Ureter (tissue), 1 donor: Measurements from ENCODE around the gene PEPD. TPM values are rescaled to one million over a fixed set of nuclear protein-coding genes. Genes with fewer than 3 reads are reported as not detected.
A peak's percentile ranks its signal among the peaks of the same experiment; 100 is the strongest.

ENCODE experiments used
- DNase-seq: peaks from one replicate; pipeline ENCODE4 v3.0.0-alpha.2; 2020; ENCODE audit warnings: low spot score
- total RNA-seq: library from RNA; stranded (reverse); gene quantifications from one replicate; pipeline ENCODE4 v1.2.4, GENCODE V29; 2023
- donor health status: DM: yes; HTN: yes; CAD: no.

The PEPD gene
- total RNA-seq, 1 donor from 2014 or later = 86.6 TPM

DNA sequence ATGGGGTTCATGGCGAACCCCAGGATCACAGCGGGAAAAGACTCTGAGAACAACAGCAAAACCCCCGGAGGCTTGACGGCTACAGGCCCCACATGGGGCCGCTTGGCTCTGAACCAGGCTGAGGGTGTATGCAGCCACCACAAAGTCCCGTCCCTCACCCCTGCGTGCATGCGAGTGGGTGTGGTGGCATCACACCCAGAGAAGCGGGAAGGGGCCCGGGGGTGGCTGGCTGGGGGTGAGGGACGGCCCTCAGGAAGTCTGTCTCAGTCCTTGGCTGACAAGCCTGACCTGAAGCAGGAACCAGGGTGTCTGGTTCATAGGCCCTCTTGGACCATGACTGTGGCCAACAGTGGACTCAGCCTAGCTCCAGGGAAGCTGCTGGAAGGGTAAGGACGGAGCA is 113.9 kb downstream of the PEPD start:
- no peak for DNase-seq

DNA sequence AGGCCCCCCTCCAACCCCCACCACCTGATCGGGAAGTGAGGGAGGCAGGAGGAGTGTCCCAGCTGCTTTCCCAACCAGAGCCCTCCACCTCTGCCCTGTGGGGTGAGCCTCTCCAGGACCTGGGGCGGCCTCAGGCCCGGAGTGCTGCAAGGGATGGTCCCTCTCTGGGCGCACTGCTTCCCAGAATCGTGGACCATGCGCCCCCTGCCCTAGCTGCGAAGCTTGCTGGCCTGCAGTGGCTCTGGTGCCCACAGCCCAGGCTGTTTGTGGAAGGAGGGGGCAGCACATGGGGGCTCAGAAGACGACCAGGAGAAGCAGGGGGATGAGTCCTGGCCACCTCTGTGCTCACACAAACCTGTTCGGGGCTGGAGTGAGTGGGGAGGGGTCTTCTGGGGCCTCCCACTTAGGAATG is 114.4 kb downstream of the PEPD start:
- DNase-seq = no peak

GRCh38 chr19:33406521-33407139 is 115.0 kb downstream of the PEPD start:
- DNase-seq = peak; percentile 80

DNA sequence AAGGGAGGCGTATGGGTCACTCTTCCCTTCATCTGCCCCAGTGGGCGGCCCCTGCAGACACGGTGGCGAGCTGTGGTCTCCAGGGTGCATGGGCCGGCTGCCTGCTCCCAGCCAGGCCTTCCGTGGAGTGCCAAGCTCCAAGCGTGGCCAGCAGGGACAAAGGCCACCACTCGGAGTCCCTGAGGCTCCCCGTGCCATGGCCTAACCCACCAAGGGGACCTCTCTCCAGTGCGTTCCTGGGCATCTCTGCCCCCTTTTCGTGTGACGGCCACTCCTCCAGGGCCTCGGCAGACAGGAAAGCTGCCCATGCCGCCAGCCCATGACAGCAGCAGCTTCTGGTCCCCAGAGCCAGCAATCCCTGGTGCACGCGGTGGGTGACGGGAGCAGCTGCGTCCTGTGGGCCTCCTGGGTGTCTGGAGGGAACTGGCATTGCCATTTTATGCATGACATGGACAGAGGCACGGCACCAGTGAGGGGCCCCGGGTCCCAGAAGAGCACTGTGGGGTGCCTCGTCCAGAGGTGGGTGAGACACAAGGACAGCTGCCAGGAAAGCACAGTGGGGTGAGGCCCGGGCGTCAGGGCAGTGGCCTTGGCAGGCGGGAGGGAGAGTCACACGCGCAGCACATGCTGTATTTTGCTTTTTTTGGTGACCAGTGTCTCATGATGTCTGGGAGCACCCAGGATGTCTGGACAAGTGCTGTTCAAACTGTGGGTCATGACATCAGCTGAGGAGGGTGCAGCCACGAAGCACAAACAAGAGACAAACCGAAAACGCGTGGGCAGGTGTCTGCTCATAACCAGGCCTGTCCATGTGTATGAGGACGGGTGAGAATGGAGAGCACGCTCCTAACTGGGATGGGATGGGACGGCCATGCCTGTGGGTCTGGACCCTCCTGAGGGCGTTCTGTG is 115.8 kb downstream of the PEPD start:
- DNase-seq = no peak

GRCh38 chr19:33405254-33405552 is 116.4 kb downstream of the PEPD start:
- no peak for DNase-seq

DNA sequence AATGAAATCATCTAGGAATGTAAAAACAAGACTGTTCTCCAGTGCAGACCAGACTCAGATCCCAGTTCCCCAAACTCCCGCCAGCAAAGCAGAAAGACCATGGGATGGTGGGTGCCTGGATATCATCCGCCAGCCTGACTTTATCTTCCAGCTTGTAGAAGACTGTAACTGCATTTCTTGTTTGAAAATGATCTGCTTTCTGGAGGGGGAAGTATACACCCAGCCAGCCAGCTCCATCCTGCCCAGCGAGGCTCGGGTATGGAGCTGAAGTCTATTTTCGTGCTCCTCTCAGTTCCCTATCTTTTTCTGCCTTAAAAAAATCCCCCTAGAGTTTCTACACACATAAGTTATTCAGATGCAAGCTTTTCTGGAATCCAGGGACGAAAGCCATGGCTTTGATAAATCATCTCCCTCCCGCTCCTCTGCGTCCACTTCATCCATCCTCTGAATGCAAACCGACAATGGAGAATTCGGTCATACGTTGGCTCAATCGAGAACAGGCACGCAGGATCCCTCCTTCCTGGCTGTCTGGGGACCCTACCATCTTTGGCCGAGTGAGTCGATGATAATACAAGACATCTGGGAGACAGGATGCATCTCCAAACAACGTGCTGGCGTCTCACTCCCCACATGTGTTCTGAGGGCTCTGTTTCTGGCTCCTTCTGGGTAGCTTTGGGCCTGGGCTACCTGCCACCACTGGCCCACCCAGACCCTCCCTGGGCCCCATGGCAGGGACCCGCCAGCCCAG is 116.9 kb downstream of the PEPD start:
- DNase-seq = no peak

DNA sequence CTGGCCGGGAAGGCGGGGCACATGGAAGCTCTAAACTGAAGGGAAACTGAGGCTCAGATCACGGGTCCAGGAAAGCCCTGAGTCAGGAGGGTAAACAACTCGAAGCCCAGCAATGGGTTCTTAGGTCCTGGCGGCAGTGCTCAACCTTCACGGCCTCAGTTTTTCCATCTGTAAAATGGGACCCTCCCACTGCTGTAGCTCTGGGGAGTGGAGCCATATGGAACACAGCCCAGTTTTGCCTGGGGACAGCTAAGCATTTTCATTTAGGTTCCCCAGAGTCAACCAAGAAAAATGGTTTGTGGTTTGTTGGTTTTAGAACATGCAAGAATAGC is 117.7 kb downstream of the PEPD start:
- no peak for DNase-seq

GRCh38 chr19:33403221-33403972 is 118.2 kb downstream of the PEPD start:
- no peak for DNase-seq

DNA sequence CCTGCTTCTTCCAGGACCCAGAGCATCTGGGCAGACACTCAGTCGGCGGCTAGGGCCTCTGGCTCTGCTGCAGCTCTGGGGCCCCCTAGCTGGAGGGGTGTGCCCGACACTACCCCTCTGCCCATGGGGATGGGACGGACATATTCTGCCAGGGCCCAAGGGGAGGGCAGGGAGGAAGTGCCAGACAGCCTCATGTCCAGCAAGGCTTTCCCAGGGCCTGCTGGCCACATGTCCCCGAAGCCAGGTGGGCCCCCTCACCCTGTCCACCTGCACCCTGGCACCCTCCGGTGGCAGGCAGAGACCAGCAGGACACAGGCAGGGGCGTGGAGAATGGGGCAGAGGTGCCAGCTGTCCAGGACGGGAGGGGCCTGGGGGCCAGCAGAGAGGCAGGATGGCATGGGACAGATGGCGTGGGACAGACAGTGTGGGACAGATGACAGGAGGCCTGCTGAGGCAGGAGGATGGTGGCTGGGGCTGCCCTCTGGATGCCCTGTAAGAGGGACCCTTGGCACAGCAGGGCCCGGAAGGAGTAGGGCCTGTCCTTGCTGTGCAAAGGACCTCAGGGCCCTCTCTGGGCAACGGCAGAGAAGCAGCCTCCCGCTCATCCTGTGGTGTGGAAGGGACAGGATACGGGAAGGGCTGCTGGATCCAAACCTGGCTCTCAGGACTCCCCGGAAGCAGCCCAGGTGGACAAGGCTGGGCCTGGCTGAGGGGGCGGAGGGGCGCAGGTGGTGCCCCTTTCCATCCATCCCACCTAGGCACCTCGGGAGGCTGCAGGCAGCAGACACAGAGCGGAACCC is 119.0 kb downstream of the PEPD start:
- no peak for DNase-seq

DNA sequence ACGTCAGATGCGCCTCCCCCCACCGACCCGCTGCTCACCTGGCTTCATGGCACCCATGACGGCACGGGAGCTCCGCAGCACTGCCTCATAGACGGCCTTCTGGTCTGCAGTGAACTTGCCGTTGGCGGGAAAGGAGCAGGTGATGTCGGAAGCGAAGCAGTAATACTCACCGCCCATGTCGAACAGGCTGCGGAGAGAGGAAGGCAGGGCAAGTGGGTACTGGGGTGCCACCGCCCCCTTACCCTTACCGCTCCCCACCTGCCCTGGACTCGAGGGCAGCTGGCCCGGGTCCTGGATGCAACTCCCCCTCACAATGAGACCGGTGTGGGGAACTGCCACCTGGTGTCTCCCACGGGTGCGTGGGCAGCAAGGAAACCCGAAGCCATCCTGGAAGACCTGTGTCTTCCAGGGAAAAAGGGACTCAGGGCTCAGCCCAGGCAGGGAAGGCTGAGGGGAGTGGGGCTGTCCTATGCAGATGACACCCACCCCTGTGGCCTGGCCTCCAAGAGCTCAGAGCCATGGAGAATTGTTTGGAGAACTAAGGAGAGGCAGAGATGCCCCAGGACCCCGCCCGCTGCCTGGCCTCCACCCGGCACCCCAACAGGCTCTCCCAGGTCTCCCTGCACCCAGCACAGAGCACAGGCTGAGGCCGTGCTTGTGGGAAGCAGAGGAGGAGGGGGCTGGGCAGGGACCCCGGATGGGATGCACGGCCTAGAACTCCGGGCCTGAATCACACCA is 119.7 kb downstream of the PEPD start:
- DNase-seq = no peak

DNA sequence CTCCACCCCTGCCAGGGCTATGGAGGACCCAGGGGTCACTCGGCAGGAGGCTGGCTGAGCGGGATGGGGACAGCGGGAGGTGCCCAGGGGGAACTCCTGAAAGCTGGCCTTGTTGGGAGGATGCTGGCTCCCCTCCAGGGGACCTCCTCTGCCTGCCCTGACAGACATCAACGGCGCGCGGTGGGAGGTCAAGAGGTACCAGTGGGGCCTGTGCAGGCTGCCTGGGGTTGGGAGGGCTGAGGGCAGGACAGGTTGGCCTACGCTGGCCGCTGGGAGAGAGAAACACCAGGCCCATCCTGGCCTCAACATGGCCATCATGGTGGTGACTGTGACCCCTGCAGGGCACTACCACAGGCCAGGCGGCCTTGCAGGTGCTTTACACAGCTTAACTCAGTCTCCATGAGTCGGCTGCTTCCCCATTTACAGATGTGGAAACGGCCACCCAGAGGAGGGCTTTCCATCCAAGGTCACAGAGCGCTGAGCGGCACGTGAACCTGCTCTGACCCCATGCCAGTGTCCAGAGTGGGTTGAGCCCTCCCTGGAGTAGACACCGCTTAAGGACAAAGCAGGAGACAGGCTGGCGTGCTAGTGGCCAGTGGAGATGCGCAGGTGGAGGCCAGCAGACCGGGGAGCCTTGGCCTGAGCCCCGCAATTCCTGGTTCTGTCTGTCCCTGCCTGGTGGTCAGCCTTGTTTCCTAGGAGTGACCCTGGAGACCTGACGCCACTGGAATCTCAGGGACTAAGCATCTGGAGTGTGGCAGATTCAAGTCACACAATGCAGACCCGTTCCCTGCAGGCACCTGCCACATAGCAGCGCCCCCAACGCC is 120.5 kb downstream of the PEPD start:
- DNase-seq = no peak

GRCh38 chr19:33399745-33400681 is 121.6 kb downstream of the PEPD start:
- DNase-seq = no peak

- no peak for DNase-seq
Measured at GRCh38 chr19:33399081-33399744, 122.4 kb downstream of the PEPD start.

GRCh38 chr19:33398361-33399060 is 123.1 kb downstream of the PEPD start:
- DNase-seq = no peak

DNA sequence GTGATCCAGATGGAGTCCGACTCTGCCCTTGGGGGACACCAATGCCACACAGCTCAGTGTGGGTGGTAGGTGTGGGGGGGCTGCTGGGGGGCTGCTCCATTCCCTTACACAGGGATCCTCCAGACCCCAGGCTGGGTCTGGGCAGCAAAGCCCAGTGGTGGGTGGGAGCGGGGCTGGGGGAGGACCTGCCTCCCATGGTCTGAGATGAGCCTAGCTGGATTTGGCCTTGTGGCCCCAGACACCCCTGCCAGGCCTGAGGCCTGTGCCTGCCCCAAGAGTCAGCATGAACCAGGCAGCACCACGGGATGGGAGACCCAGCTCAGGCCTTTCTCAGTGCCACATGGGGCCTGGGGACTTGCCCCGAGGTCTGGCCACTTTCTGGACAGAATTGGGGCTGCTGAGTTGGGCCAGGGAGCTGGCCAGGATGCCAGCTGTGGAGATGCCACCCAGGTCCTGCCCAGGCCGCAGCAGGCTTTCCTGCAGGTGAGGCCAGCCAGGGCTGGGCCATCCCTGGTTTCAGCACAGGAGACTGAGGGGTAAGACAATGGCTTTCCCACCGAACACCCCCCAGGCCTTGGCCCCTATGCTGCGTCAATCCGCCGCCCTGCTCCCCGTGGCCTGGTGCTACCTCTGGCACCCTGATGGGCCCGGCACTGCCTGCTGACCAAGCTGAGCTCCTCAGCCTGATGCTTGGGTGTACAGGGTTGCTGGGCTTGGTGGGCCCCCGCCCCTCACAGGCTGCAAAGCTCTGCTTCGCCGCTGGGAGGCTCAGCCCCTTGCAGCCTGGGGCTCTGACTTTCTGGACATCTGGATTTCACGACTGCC is 123.8 kb downstream of the PEPD start:
- no peak for DNase-seq
